CD4-positive, alpha-beta memory T cell (primary cell): ENCODE data around the gene CNOT11. TPM values are rescaled to one million over a fixed set of nuclear protein-coding genes. Genes with fewer than 3 reads are reported as not detected.
A peak's percentile ranks its signal among the peaks of the same experiment; 100 is the strongest.
"Not testable (repeated sequence)": the region's sequence is repeated elsewhere in the genome, so short reads cannot be mapped to it uniquely, and the experiment has no call there.

Source experiments
- CTCF ChIA-PET: fragments of 350-600 bp; sonication (Branson Sonifier 250); formaldehyde crosslinking; loops from one replicate; lab custom pipeline; 2021; ENCODE audit warnings: inconsistent platforms; ENCODE audit not compliant: partially characterized antibody; lab: Charles Lee
- POLR2A ChIA-PET: fragments of 350-600 bp; sonication (Branson Sonifier 250); formaldehyde crosslinking; loops from one replicate; lab custom pipeline; 2021; ENCODE audit not compliant: partially characterized antibody; lab: Charles Lee
- DNase-seq, 5 donors: peaks; one replicate each; pipeline versions ENCODE4 v3.0.0 to v3.0.0-alpha.2; 2020 to 2022; ENCODE audit warnings: mixed read lengths in 1 of 5
- H3K27ac ChIP-seq: one replicate; pipeline ENCODE4 v1.7.0; 2013; ENCODE audit warnings: low read depth, low read length
- H3K27me3 ChIP-seq: 2 replicates; pipeline ENCODE4 v1.7.0; 2013; ENCODE audit warnings: mild to moderate bottlenecking, low read length, moderate library complexity; ENCODE audit not compliant: insufficient read depth
- H3K36me3 ChIP-seq: 2 replicates; pipeline ENCODE4 v1.7.0; 2013; ENCODE audit warnings: mild to moderate bottlenecking, low read length, moderate library complexity; ENCODE audit not compliant: insufficient read depth
- H3K4me1 ChIP-seq: 2 replicates; pipeline ENCODE4 v1.7.0; 2013; ENCODE audit warnings: mild to moderate bottlenecking, low read length, moderate library complexity; ENCODE audit not compliant: insufficient read depth
- H3K4me3 ChIP-seq, 2 donors: one replicate each; pipeline ENCODE4 v1.7.0; 2013; ENCODE audit warnings: low read length in 2 of 2, mild to moderate bottlenecking in 1 of 2
- H3K9me3 ChIP-seq, 2 donors: one replicate each; pipeline ENCODE4 v1.7.0; 2013; ENCODE audit warnings: low read length in 2 of 2, control low read depth in 1 of 2; ENCODE audit not compliant: control insufficient read depth in 1 of 2
- H3K27ac Mint-ChIP-seq, 7 donors: one replicate each; pipeline ENCODE4 v1.8.0; 2020 to 2021; ENCODE audit warnings: mixed read lengths in 7 of 7, mild to moderate bottlenecking in 6 of 7, inconsistent platforms in 3 of 7, moderate library complexity in 3 of 7
- H3K27me3 Mint-ChIP-seq, 2 donors: one replicate each; pipeline ENCODE4 v1.8.0; 2020 to 2021; ENCODE audit warnings: mixed read lengths in 2 of 2
- H3K36me3 Mint-ChIP-seq, 2 donors: one replicate each; pipeline ENCODE4 v1.8.0; 2020 to 2021; ENCODE audit warnings: mixed read lengths in 2 of 2, inconsistent platforms in 1 of 2, mild to moderate bottlenecking in 1 of 2
- H3K4me1 Mint-ChIP-seq, 4 donors: one replicate each; pipeline ENCODE4 v1.8.0; 2020 to 2021; ENCODE audit warnings: mixed read lengths in 4 of 4, mild to moderate bottlenecking in 1 of 4
- H3K4me3 Mint-ChIP-seq, 8 donors: one replicate each; pipeline ENCODE4 v1.8.0; 2020 to 2021; ENCODE audit warnings: mixed read lengths in 8 of 8, mild to moderate bottlenecking in 7 of 8, moderate library complexity in 6 of 8, inconsistent platforms in 3 of 8
- H3K9me3 Mint-ChIP-seq, 8 donors: one replicate each; pipeline ENCODE4 v1.8.0; 2020 to 2021; ENCODE audit warnings: mixed read lengths in 8 of 8, mild to moderate bottlenecking in 5 of 8, inconsistent platforms in 3 of 8, moderate library complexity in 1 of 8
- intact Hi-C: fragments of 100-400 bp; cut with micrococcal nuclease; formaldehyde crosslinking; loops from one replicate; pipeline ENCODE4 v1.15.1; 2023
- polyA plus RNA-seq, 2 donors: library from polyadenylated mRNA; unstranded; fragments of 300-500 nt; fragmentation: Illumina TruSeq; gene quantifications; one replicate each; pipeline ENCODE4 v1.2.3, GENCODE V29; 2021
- total RNA-seq, 2 experiments: library from RNA; stranded (reverse); gene quantifications; one replicate each; pipeline ENCODE4 v1.2.3, GENCODE V29; 2021

Gene CNOT11
- total and polyA plus RNA-seq, 4 experiments from 2014 or later: 53.8 to 75.5 (median 59.5) TPM

DNA sequence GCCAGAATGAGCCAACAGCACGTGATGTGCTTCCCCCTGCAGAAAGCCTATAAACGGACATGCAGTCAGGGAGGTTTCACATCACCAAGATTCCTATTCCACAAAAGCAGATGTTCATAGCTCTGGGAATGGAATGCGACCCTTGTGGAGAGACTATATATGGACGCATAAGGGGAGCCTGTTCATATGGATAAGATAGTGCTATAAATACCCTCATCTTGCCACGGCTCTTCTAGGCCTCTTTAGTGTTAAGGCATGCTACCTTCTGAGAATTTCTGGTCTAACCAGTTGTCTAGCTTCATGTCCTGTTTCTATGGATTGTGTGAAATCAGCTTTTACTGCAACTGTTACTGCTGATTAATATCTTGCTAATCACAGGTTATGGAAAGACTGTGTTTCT lies 14.7 kb upstream of the CNOT11 start:
- H3K27ac Mint-ChIP-seq: peak overlapping the region in 1 of 7 donors; percentile 37
- H3K27ac ChIP-seq, CTCF ChIA-PET, H3K4me3 ChIP-seq, POLR2A ChIA-PET, H3K4me1 ChIP-seq, H3K9me3 ChIP-seq, H3K36me3 ChIP-seq, H3K4me3 Mint-ChIP-seq, H3K27me3 ChIP-seq, H3K36me3 Mint-ChIP-seq, H3K9me3 Mint-ChIP-seq, intact Hi-C loops, DNase-seq, H3K4me1 Mint-ChIP-seq, H3K27me3 Mint-ChIP-seq: not testable (repeated sequence)

GRCh38 chr2:101238930-101239759 lies 13.5 kb upstream of the CNOT11 start:
- H3K4me1 ChIP-seq: no peaks in the 10 kb centered on the region
- peaks cover 0 to 5% (median 0%) of the 10 kb centered on the region in 8 donors for H3K9me3 Mint-ChIP-seq
- intact Hi-C loops: no loop called here
- no peaks in the 10 kb centered on the region for H3K27me3 ChIP-seq
- H3K27ac ChIP-seq: no peak overlapping the region
- ChIA-PET POLR2A (no interaction called here), CTCF (interaction anchor here (1.2 to 2.0 kb wide), 5 partner anchors 14 to 147 kb away, joined by 3 to 8 read pairs (median 3); partner anchors contain the start of gene CNOT11)
- no peaks in the 10 kb centered on the region for H3K9me3 ChIP-seq
- no peaks in the 10 kb centered on the region for H3K36me3 ChIP-seq
- no peak overlapping the region for H3K27ac Mint-ChIP-seq
- H3K4me3 ChIP-seq: no peak overlapping the region
- H3K27me3 Mint-ChIP-seq: no peaks in the 10 kb centered on the region
- DNase-seq: no peak
- H3K36me3 Mint-ChIP-seq: no peaks in the 10 kb centered on the region
- peaks cover 0 to 9% (median 3%) of the 10 kb centered on the region in 4 donors for H3K4me1 Mint-ChIP-seq
- no peak overlapping the region for H3K4me3 Mint-ChIP-seq

GRCh38 chr2:101239760-101240118 lies 12.9 kb upstream of the CNOT11 start:
- H3K36me3 Mint-ChIP-seq, H3K27ac Mint-ChIP-seq, H3K9me3 Mint-ChIP-seq, DNase-seq, H3K27me3 Mint-ChIP-seq, H3K4me1 Mint-ChIP-seq, POLR2A ChIA-PET, H3K4me3 ChIP-seq, H3K9me3 ChIP-seq, H3K27ac ChIP-seq, H3K27me3 ChIP-seq, H3K36me3 ChIP-seq, H3K4me3 Mint-ChIP-seq, H3K4me1 ChIP-seq: not testable (repeated sequence)
- CTCF ChIA-PET: interaction anchor here (1.0 to 2.1 kb wide), 8 partner anchors 9 to 146 kb away, joined by 3 to 8 read pairs (median 4); partner anchors contain the start of gene CNOT11
- intact Hi-C loops: loop anchor here (1.0 to 2.0 kb wide), 2 partner anchors 148 to 591 kb away; partner anchors contain the start of gene CREG2

- DNase-seq: peak in 4 of 5 donors; percentile 15 to 26 (median 20)
- CTCF ChIA-PET: interaction anchor here (0.8 to 2.1 kb wide), 11 partner anchors 9 to 643 kb away, joined by 3 to 8 read pairs (median 3); no protein-coding TSS in a partner anchor
- H3K4me3 Mint-ChIP-seq, H3K36me3 ChIP-seq, H3K27me3 ChIP-seq, H3K9me3 Mint-ChIP-seq, H3K4me3 ChIP-seq, H3K9me3 ChIP-seq, H3K27ac Mint-ChIP-seq, H3K4me1 ChIP-seq, H3K27ac ChIP-seq, H3K27me3 Mint-ChIP-seq, H3K36me3 Mint-ChIP-seq, H3K4me1 Mint-ChIP-seq: not testable (repeated sequence)
- POLR2A ChIA-PET: interaction anchor here (1.5 kb wide), 1 partner anchor 12 kb away, joined by 6 read pairs; the partner anchor contains the start of gene CNOT11
- intact Hi-C loops: loop anchor here (1.0 to 2.0 kb wide), 2 partner anchors 147 to 590 kb away; partner anchors contain the start of gene CREG2
Observed at GRCh38 chr2:101240694-101241093, 12.0 kb upstream of the CNOT11 start.

DNA sequence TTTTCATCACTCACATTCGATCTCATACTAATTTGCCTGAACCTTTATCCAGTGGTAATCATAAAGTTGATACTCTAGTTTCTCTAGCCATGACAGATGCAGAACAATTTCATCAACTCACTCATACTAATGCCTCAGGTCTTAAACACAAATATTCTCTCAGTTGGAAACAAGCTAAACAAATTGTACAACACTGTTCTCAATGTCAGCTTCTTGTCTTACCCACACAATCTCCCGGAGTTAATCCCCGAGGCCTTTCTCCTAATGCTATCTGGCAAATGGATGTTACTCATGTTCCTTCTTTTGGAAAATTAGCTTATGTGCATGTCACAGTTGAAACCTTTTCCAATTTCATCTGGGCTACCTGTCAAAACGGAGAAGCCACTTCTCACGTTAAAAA lies 11.5 kb upstream of the CNOT11 start:
- no peak for DNase-seq
- Mint-ChIP-seq H3K9me3 (peaks cover 0 to under 1% (median 0%) of the 10 kb centered on the region in 8 donors), H3K4me1 (peaks cover 0 to 9% (median 3%) of the 10 kb centered on the region in 4 donors), H3K27me3 (no peaks in the 10 kb centered on the region), H3K4me3 (no peak overlapping the region), H3K27ac (peak overlapping the region in 1 of 7 donors; percentile 27), H3K36me3 (no peaks in the 10 kb centered on the region)
- intact Hi-C loops: loop anchor here (2.0 kb wide), 1 partner anchor 590 kb away; no protein-coding TSS in a partner anchor
- H3K9me3 ChIP-seq: no peaks in the 10 kb centered on the region
- CTCF ChIA-PET: interaction anchor here (0.7 to 2.1 kb wide), 10 partner anchors 8 to 643 kb away, joined by 3 to 8 read pairs (median 4); partner anchors contain the start of gene CREG2
- H3K36me3 ChIP-seq: no peaks in the 10 kb centered on the region
- H3K27me3 ChIP-seq: no peaks in the 10 kb centered on the region
- H3K4me1 ChIP-seq: no peaks in the 10 kb centered on the region
- H3K4me3 ChIP-seq: no peak overlapping the region
- POLR2A ChIA-PET: interaction anchor here (1.5 kb wide), 1 partner anchor 11 kb away, joined by 6 read pairs; the partner anchor contains the start of gene CNOT11
- H3K27ac ChIP-seq: no peak overlapping the region

DNA sequence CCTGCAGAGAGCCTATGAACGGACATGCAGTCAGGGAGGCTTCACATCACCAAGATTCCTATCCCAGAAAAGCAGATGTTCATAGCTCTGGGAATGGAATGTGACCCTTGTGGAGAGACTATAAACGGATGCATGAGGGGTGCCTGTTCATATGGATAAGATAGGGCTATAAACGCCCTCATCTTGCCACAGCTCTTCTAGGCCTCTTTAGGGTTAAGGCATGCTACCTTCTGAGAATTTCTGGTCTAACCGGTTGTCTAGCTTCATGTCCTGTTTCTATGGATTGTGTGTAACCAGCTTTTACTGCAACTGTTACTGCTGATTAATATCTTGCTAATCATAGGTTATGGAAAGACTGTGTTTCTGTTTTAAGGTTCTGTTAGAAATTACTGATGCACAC lies 8.3 kb upstream of the CNOT11 start:
- intact Hi-C loops, H3K9me3 Mint-ChIP-seq, CTCF ChIA-PET, H3K4me3 Mint-ChIP-seq, H3K9me3 ChIP-seq, H3K27me3 Mint-ChIP-seq, POLR2A ChIA-PET, H3K27ac Mint-ChIP-seq, H3K27me3 ChIP-seq, H3K4me1 ChIP-seq, H3K4me1 Mint-ChIP-seq, H3K27ac ChIP-seq, DNase-seq, H3K4me3 ChIP-seq, H3K36me3 Mint-ChIP-seq, H3K36me3 ChIP-seq: not testable (repeated sequence)

DNA sequence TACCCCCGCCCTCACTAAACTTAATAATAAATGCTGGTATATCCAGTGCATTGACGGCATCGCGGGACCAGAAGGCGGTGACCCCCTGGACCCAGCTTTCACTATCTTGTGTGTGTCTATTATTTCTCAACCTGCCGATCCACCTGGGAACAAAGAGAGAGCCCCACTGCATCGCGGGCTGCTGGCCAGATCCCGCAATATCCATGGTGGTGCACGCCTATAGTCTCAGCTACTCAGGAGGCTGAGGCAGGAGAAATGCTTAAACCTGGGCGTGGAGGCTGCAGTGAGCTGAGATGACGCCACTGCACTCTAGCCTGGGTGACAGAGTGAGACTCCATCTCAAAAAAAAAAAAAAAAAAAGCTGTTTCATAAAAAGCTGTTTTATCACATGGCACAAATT lies 7.8 kb upstream of the CNOT11 start:
- H3K9me3 ChIP-seq, DNase-seq, H3K4me3 ChIP-seq, H3K27me3 ChIP-seq, H3K27me3 Mint-ChIP-seq, H3K27ac ChIP-seq, CTCF ChIA-PET, POLR2A ChIA-PET, H3K9me3 Mint-ChIP-seq, H3K4me1 Mint-ChIP-seq, H3K4me3 Mint-ChIP-seq, intact Hi-C loops, H3K4me1 ChIP-seq, H3K27ac Mint-ChIP-seq, H3K36me3 Mint-ChIP-seq, H3K36me3 ChIP-seq: not testable (repeated sequence)
